HG02840 (cell line): ENCODE results near the gene OXA1L.
"Not testable (repeated sequence)": the region's sequence is repeated elsewhere in the genome, so short reads cannot be mapped to it uniquely, and the experiment has no call there.

ENCODE experiments used
- ATAC-seq: cut with Tn5 transposase; IDR thresholded peaks from one replicate; pipeline ENCODE4 v1.9.1; 2021; ENCODE audit warnings: mild to moderate bottlenecking, moderate library complexity, moderate number of reproducible peaks; ENCODE audit not compliant: unreplicated experiment, low FRiP score

The OXA1L gene

DNA sequence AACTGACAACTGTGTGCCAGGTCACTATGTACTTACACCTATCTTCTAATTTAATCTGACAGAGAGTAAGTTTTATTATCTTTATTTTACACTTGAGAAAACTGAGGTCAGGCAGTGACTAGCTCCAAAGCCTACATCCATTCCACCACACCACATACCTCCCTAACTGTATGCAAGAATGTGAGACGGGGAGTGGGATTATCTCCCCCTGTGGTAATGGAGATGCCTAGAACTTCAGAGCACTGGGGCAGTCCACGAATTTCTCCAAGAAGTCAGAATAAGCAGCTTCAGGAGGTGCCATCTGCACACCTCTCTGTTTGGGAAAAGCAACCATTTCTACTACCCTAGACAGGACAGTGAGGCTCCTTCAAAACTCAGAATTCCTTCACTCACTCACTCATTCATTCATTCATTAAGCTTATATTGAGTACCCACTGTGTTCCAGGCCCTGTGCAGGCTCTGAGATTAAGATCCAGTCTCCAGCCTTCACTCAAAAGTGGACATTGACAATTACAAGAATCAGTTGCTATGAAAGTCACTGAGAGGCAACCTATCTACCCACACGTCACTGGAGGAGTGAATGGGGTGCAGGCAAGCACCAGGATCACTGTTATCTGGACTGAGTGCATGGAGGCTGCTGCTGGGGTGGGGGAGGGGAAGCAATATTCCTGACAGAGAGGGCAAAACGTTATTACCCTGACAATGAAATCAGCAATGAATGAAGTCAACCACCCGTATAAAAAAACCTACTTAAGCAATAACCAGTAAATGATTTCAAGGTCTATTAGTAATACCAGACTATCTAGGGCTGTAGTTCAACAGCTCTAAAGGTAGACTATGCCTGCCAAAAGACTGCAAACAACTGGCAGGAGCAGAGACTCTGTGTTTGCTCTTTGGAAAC lies 30.8 kb downstream of the OXA1L start:
- ATAC-seq: no peak

DNA sequence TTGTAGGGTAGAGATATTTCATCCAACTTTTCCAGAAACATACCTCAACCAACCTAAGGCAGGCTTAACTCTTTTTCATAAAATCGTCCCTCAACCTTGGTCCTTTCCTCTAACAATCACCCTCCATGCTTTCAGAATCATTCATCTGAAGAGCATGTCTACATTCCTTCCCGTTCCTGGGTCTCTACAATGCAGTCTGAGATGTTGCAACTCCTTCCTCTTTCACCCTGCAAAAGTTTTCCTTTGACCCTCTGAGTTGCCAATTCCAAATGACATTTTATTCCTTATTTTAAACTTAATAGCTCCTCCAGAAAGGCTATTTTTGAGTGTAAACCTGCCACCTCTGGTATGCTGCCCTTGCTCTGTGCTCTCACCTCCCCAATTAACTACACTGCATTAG lies 32.0 kb downstream of the OXA1L start:
- ATAC-seq: no peak

DNA sequence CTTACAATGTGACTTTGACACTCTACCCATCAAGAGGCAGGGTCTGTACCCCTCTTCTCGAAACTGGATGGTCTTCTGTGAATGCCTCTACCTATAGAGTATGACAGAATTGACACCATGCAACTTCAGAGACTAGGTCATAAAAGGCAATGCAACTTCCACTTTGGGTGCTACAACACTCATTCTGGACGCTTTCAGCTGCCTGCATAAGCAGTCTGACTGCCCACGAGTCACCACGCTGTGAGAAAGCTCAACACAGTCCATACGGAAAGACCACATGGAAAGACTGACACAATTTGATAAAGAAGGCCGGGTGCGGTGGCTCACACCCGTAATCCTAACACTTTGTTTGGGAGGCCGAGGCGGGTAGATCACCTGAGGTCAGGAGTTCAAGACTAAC lies 33.9 kb downstream of the OXA1L start:
- ATAC-seq: no peak

DNA sequence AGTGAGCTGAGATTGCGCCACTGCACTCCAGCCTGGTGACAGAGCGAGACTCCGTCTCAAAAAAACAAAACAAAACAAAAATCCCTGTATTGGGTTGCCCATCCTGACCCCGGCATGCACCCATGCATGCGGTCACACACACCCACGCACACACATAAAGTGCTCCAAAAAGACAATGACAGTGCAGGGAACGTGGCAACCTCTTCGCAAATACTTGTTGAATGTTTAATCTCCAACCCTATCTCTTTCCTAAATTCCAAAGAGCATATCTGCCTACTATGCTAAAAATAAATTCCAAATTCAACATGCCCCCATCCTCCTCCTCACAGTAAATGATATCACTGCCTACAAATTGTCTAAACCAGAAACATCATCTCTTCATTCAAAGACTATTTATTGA lies 35.2 kb downstream of the OXA1L start:
- ATAC-seq: no peak

DNA sequence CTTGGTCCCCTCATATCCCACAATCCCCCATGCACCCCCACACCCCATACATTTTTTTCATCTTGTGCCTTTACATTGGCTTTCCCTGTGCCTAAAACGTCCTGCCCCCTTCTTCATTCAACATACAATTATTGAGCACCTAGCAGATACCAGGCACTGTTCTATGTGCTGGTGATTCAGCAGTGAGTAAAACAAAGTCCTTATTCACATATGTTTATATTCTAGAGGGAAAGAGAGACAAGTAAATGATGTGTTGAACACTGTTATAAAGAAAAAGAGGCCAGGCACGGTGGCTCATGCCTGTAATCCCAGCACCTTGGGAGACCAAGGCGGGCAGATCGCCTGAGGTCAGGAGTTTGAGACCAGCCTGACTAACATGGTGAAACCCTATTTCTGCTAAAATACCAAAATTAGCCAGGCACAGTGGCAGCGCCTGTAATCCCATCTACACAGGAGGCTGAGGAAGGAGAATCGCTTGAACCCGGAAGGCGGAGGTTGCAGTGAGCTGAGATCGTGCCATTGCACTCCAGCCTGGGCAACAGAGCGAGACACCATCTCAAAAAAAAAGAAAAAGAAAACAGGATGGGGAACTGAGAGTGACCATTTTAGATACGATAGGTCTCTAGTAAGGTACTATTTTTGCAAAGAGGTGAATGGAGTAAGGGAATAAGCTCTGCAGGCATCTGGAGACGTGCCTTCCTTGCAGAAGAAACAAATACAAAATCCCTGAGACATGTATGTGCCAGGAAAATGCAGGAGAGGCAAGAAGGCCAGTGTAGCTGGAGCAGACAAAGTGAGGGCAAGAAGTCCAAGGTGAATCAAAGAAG lies 36.6 kb downstream of the OXA1L start:
- ATAC-seq: peak; percentile 52

DNA sequence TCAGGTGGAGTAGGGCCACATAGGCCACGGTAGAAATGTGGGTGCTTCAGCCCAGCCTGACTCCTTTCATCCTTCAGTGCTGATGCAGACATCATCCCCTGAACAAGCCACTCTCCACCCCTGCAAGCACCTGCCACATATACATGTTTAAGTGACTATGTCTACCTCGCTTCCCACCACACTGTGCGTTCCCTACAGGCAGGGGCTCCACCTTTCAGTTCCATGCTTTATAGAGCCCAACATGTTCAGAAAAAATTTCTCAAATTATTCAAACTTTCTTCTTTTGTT lies 37.1 kb downstream of the OXA1L start:
- ATAC-seq: peak; percentile 34

- not testable (repeated sequence) for ATAC-seq
These were observed 38.7 kb downstream of the OXA1L start for GRCh38 chr14:22805235-22805634.

DNA sequence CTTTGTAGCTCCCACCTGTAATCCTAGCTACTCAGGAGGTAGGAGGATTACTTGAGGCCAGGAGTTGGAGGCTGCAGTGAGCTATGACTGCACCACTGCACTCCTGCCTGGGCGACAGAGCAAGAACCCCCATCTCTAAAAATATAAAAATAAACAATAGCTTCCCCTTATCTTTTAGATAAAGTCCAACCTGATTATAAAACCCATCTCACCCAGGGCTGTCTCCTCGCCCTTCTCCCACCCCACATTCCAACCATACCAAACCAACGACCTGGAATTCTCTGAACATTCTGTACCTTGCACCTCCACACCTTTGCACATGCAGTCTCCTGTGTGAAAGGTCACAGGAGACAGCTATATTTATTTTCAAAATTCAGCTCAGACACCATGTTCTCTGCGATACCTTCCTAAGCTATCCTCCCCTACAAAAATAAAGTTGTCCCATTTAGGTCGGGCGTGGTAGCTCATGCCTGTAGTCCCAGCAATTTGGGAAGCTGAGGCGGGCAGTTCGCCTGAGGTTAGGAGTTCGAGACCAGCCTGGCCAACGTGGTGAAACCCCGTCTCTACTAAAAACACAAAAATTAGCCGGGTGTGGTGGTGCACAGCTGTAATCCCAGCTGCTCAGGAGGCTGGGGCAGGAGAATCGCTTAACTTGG lies 41.1 kb downstream of the OXA1L start:
- no peak for ATAC-seq

DNA sequence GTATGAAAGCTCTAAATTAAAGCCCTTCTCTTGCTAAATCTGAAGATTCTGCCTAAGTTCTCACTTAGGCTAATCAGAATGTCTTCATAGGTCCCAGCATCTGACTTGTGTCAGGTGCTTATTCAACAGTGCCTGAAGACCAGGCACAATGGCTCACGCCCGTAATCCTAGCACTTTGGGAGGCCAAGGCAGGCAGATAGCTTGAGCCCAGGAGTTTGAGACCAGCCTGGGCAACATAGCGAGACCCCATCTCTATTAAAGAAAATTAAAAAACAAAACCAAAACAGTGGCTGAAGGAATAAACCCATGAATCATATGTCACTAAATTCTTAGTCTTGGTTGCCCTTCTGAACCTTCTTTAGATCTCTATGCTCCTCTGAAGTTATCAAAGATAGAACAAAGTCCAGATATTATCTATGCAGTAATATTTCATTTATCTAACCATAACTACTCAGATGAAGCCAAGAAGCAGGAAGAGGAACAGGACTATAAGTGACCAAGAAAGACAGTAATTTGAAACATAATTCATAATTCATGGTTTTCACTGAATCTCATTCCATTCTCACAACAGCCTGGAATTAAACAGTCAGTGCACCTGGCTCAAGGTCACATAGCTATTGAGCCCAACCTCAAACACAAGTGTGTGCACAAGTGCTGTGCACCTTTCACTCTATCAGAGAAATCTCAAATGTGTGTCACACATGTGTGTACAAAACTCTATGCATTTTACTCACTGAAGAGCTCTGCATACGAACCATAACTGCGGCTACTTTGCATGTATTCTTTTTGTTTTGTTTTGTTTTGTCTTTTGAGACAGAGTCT lies 42.1 kb downstream of the OXA1L start:
- ATAC-seq: no peak

DNA sequence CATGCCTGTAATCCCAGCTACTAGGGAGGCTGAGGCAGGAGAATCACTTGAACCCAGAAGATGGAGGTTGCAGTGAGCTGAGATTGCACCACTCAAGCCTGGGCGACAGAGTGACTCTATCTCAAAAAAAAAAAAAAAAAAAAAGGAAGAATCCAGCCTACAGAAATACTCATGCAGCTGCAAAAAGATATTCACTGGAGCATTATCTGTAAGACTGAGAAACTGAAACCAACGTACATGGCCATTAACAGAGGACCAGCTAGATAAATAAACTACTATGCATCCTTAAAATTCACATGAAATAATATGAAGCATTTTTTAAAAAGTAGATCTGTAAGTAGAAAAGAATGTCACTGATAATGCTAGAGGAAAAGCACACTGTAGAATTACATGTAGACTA lies 45.2 kb downstream of the OXA1L start:
- ATAC-seq: no peak

DNA sequence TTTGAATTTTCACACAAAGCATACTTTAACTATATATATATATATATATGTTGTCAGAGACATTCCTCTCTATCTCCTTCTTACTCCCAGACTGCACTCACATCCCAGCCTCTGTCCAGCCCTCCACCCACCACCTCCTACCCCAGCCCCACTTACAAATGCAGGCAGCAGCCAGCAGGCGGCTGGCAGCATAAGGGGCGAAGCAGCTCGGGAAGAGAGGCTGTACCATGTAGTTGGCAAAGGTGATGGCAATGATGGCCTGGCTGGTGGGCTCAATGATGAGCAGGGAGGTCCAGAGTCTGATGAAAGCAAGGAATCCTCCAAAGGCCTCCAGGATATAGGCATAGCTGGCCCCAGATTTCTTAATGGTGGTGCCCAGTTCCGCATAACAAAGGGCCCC lies 46.3 kb downstream of the OXA1L start:
- ATAC-seq: no peak

GRCh38 chr14:22813145-22813544 lies 46.7 kb downstream of the OXA1L start:
- ATAC-seq: no peak

DNA sequence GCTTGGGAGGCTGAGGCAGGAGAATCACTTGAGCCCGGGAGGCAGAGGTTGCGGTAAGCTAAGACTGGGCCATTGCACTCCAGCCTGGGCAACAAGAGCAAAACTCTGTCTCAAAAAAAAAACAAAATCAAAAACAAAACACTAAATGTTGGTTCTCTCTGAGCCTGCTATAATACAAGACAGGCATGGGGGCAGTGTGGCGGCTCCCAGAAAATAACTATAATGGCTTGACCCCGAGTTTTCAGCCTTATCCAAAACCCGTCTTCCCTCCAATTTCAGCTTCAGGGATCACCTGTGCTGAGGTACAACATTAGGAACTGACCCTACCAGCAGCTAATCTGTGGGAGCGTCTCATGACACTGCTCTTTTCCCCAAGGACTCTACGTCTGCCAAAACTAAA lies 47.9 kb downstream of the OXA1L start:
- no peak for ATAC-seq

- no peak for ATAC-seq
These were observed 48.6 kb downstream of the OXA1L start, which contains the start of gene SLC7A7 for GRCh38 chr14:22814941-22815713. Gene SLC7A7, minus strand, starts transcription at chr14:22815435. Its CDS starts 2,037 bp downstream, at chr14:22813398.

DNA sequence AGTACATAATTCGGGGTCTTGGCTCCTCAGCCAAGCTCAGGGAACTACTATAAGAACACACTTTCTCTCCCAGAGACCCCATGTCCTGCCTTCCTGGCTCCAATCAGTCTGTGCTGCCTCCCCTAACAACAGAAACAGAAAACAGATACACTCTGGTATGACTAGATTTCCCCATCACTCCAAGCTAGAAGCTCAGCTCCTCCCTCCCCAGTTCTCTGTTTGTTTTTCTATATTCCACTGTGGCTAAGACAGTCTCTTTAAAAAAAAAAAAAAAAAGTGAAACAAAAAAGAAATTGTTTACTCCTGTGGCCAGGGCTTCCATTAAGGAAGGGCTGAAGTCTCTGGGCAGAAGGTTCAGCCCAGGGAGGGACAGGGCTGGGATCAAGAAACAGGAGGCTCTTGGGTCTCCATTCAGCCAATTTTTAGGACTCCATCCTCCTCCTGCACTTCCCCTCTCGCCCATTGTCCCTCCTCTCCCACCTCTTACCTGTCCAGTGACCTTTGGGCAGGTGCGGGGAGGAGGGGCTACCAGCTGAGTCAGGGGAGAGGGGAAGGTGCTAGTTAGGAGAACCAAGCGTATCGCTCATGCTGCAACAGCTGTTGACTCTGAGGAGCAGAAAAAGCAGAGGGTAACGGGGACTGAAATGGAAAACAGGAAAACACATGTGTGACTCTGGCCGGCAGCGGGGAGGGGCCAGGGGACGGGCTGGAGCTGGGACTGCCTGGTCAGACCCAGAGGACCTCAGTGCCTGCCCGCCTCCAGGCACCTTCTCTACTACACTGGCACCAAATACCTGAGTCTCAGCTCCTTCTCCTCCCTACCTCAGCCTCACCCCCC lies 52.9 kb downstream of the OXA1L start:
- ATAC-seq: no peak

DNA sequence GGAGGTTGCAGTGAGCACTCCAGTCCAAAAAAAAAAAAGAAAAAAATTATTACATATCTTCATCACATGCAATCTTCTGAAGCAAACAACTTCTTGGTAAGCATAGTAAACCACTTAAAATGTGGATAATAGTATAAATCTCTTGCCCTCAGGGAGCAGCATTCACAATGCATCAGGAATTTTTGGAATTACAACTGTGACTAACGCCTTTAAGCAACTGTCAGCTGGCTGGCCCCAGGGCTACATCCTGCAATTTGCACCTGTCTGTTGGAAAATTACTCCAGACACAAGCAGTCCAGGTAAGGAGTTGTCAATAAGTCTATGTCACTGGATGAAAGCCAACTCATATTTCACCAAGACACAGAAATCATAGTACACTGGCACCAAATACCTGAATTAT lies 54.2 kb downstream of the OXA1L start:
- no peak for ATAC-seq

GRCh38 chr14:22821193-22822015 lies 54.9 kb downstream of the OXA1L start:
- ATAC-seq: no peak

DNA sequence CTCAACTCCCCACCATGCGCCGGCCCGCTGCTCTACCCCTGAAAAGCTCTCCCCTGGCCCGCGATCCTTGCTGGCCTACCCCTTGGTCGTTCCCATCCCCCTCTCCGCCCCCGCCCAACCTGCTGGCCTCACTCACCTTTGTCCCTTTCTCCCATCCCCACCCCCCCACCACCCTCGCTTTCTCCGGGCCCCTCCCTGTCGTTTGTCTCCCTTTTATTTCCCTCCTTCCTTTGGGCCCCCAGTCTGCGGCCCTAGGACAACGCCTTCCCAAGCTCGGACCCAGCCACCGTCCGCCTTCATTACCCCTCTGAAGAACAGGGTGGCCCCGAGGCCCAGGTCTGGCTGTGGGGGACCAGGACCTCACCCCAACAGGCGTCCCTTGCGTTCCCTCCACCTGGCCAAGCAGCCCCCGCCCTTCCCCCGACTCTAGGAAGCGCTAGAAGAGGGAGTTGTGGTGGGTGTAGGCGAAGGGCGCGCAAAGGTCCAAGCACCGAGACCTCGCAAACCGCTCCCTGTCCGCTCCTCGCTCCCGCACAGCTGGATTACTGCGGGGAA lies 55.6 kb downstream of the OXA1L start:
- ATAC-seq: no peak
